SU-DHL-6 (cell line): ENCODE results near the gene LRATD1.
"Not testable (repeated sequence)": the region's sequence is repeated elsewhere in the genome, so short reads cannot be mapped to it uniquely, and the experiment has no call there.

ENCODE experiments used
- H2AFZ ChIP-seq: fragments of 200-600 bp; sonication (generic); 2 replicates; pipeline ENCODE4 v1.6.1; 2014; ENCODE audit warnings: low read depth, mild to moderate bottlenecking, moderate library complexity, mixed read lengths, antibody characterized with exemption, low read length; ENCODE audit not compliant: severe bottlenecking
- H3F3A ChIP-seq: fragments of 200-600 bp; shearing (Covaris generic); 2 replicates; pipeline ENCODE4 v1.6.0; 2016; ENCODE audit warnings: antibody characterized with exemption, mild to moderate bottlenecking; ENCODE audit not compliant: insufficient read depth
- H3K27ac ChIP-seq: fragments of 200-600 bp; sonication (generic); 2 replicates; pipeline ENCODE4 v1.5.1; 2016; ENCODE audit warnings: low read depth, mild to moderate bottlenecking, low read length, moderate library complexity, mixed read lengths
- H3K27me3 ChIP-seq: fragments of 200-600 bp; sonication (generic), shearing (Covaris generic); 2 replicates; pipeline ENCODE4 v1.6.0; 2014; ENCODE audit warnings: mild to moderate bottlenecking, low read length
- H3K36me3 ChIP-seq: fragments of 200-600 bp; sonication (generic); 2 replicates; pipeline ENCODE4 v1.6.1; 2014; ENCODE audit warnings: mild to moderate bottlenecking, low read length, mixed read lengths
- H3K4me2 ChIP-seq: fragments of 300-600, 200-600 bp; shearing (Covaris generic), sonication (generic); 2 replicates; pipeline ENCODE4 v1.6.0; 2014; ENCODE audit warnings: low read length, low read depth, mild to moderate bottlenecking; ENCODE audit not compliant: poor library complexity, severe bottlenecking
- H3K4me3 ChIP-seq: fragments of 200-600 bp; sonication (generic); 2 replicates; pipeline ENCODE4 v1.5.1; 2014; ENCODE audit warnings: antibody characterized with exemption, low read length, mild to moderate bottlenecking, mixed read lengths; ENCODE audit not compliant: insufficient read depth, poor library complexity, severe bottlenecking
- H3K79me2 ChIP-seq: fragments of 200-600 bp; sonication (generic); 2 replicates; pipeline ENCODE4 v1.6.1; 2014; ENCODE audit warnings: mild to moderate bottlenecking, low read length, moderate library complexity; ENCODE audit not compliant: insufficient read depth
- H3K9ac ChIP-seq: fragments of 200-600 bp; sonication (generic); 2 replicates; pipeline ENCODE4 v1.7.0; 2014; ENCODE audit warnings: mild to moderate bottlenecking, low read length
- H3K9me2 ChIP-seq: fragments of 200-600 bp; sonication (generic); replicated peaks from 2 replicates; pipeline ENCODE4 v1.6.1; 2014; ENCODE audit warnings: low read length; ENCODE audit not compliant: insufficient read depth
- H3K9me3 ChIP-seq: fragments of 200-600 bp; sonication (generic); 2 replicates; pipeline ENCODE4 v1.6.1; 2014; ENCODE audit warnings: low read length, mixed read lengths; ENCODE audit not compliant: insufficient read depth
- H4K20me1 ChIP-seq: fragments of 200-600 bp; sonication (generic); 2 replicates; pipeline ENCODE4 v1.6.1; 2014; ENCODE audit warnings: low read depth, mild to moderate bottlenecking, antibody characterized with exemption, low read length, moderate library complexity, mixed read lengths
- EZH2phosphoT487 ChIP-seq: fragments of 200-600 bp; sonication (generic), shearing (Covaris generic); conservative IDR thresholded peaks from 2 replicates; pipeline ENCODE4 v1.6.1; 2018; ENCODE audit warnings: mild to moderate bottlenecking, antibody characterized with exemption, low read length, moderate library complexity, mixed read lengths
- TF ChIP-seq, protein P1 (sequence below): fragments of 200-600 bp; sonication (generic); IDR thresholded peaks from one replicate; pipeline ENCODE4 v1.5.1; 2017; ENCODE audit warnings: antibody characterized with exemption, mild to moderate bottlenecking, low read length, moderate library complexity; ENCODE audit not compliant: insufficient read depth, poor library complexity, severe bottlenecking

Gene LRATD1

DNA sequence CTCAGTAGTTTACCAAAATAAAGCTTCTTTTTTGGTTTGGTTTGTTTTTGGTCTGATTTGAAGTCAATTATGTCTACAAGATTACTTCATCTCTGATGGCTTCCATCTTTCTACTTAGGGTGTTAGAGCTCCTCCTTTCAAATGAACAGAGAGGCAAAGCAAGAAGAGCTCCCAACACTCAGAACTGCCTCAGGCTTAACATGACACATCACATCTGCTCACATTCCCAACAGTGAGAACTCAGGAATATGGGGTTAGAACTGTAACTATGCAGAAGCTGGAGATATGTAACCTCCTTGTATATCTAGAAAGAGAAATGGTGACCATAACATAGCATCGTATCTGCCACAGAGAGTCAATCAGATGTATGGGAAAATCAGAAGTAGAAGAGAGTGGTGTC, 11.4 kb upstream of the LRATD1 start:
- Histone ChIP-seq H3K4me3 (no peak overlapping the region), H3K9ac (no peak overlapping the region), H3K9me2 (no peaks in the 10 kb centered on the region), H2AFZ (no peak overlapping the region), H3K9me3 (no peaks in the 10 kb centered on the region), H3F3A (no peaks in the 10 kb centered on the region), H3K27ac (no peak overlapping the region), H4K20me1 (no peaks in the 10 kb centered on the region), H3K4me2 (no peak overlapping the region), H3K79me2 (no peaks in the 10 kb centered on the region), H3K27me3 (no peaks in the 10 kb centered on the region), H3K36me3 (no peaks in the 10 kb centered on the region)
- TF ChIP-seq EZH2phosphoT487: no peak
- TF ChIP-seq, protein P1, sequence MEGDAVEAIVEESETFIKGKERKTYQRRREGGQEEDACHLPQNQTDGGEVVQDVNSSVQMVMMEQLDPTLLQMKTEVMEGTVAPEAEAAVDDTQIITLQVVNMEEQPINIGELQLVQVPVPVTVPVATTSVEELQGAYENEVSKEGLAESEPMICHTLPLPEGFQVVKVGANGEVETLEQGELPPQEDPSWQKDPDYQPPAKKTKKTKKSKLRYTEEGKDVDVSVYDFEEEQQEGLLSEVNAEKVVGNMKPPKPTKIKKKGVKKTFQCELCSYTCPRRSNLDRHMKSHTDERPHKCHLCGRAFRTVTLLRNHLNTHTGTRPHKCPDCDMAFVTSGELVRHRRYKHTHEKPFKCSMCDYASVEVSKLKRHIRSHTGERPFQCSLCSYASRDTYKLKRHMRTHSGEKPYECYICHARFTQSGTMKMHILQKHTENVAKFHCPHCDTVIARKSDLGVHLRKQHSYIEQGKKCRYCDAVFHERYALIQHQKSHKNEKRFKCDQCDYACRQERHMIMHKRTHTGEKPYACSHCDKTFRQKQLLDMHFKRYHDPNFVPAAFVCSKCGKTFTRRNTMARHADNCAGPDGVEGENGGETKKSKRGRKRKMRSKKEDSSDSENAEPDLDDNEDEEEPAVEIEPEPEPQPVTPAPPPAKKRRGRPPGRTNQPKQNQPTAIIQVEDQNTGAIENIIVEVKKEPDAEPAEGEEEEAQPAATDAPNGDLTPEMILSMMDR: no peak

DNA sequence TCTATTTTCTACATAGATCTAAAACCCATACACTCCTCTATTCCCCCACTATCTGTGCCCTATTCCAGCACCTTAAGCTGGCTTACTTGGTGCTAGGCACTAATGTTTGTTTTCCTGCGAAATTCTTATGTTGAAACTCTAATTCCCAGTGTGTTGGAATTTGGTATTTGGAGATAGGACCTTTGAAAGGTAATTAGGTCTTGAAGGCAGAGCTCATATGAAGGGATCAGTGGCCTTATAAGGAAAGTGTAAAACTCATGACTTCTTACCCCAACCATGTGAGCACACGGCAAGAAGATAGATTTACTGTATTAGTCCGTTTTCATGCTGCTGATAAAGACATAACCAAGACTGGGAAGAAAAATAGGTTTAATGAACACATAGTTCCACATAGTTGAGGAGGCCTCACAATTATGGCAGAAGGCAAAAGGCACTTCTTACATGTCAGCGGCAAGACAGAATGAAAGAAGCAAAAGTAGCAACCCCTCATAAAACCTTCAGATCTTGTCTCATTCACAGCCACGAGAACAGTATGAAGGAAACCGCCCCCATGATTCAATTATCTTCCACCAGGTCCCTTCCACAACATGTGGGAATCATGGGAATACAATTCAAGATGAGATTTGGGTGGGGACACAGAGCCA, 10.5 kb upstream of the LRATD1 start:
- Histone ChIP-seq H4K20me1 (no peaks in the 10 kb centered on the region), H3K4me2 (no peak overlapping the region), H3K4me3 (no peak overlapping the region), H3K79me2 (no peaks in the 10 kb centered on the region), H2AFZ (no peak overlapping the region), H3K36me3 (no peaks in the 10 kb centered on the region), H3K27ac (no peak overlapping the region), H3K9ac (no peak overlapping the region), H3F3A (no peaks in the 10 kb centered on the region), H3K9me2 (no peaks in the 10 kb centered on the region), H3K27me3 (no peaks in the 10 kb centered on the region), H3K9me3 (no peaks in the 10 kb centered on the region)
- TF ChIP-seq EZH2phosphoT487: no peak
- TF ChIP-seq, protein P1: no peak

DNA sequence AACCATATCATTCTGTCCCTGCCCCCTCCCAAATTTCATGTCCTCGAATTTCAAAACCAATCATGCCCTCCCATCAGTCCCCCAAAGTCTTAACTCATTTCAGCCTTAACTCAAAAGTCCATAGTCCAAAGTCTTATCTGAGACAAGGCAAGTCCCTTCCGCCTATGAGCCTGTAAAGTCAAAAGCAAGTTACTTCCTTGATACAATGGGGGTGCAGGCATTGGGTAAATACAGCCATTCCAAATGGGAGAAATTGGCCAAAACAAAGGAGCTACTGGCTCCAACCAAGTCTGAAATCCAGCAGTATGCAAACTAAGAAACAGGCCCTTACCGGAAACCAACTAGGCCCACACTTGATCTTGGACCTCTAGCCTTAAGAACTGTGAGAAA, 10.0 kb upstream of the LRATD1 start:
- H3K9me2 ChIP-seq, H3F3A ChIP-seq, H3K9ac ChIP-seq, H3K79me2 ChIP-seq, H4K20me1 ChIP-seq, H3K4me3 ChIP-seq, H3K9me3 ChIP-seq, H3K27ac ChIP-seq, H3K36me3 ChIP-seq, H3K27me3 ChIP-seq, H2AFZ ChIP-seq, H3K4me2 ChIP-seq: not testable (repeated sequence)

DNA sequence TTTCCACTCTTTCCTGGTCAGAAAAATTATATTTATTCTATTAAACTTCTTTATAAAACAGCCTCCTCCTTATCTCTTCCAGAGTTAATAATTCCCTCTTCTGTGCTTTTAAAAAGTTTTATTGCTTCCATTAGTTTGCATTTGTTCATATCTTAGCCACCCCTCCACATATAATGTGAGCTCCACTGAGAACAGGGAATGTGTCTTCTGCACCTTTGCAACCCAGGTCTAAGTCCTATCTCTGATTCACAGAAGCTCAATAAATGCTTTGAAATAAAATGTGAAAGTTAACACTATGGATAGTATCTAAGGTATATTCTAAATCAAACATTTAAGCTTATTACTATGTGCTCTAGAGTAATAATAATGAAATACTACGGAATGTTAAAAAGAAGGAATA, 9.3 kb upstream of the LRATD1 start:
- H3K9me2 ChIP-seq: no peaks in the 10 kb centered on the region
- no peaks in the 10 kb centered on the region for H3F3A ChIP-seq
- TF ChIP-seq, protein P1: no peak
- TF ChIP-seq EZH2phosphoT487: no peak
- no peaks in the 10 kb centered on the region for H3K27me3 ChIP-seq
- H2AFZ ChIP-seq: no peak overlapping the region
- no peak overlapping the region for H3K4me2 ChIP-seq
- H3K27ac ChIP-seq: no peak overlapping the region
- no peaks in the 10 kb centered on the region for H3K79me2 ChIP-seq
- no peaks in the 10 kb centered on the region for H3K9me3 ChIP-seq
- no peaks in the 10 kb centered on the region for H4K20me1 ChIP-seq
- no peak overlapping the region for H3K9ac ChIP-seq
- H3K4me3 ChIP-seq: no peak overlapping the region
- H3K36me3 ChIP-seq: no peaks in the 10 kb centered on the region
